ENCODE data around the gene ATP6V1G1.

GRCh38 chr9:114594136-114594535 is 6.6 kb downstream of the ATP6V1G1 start:
- TF ChIP-seq CTCF (IDR thresholded peaks at IDR 0.05; ENCODE audit: insufficient read depth, low read length, poor library complexity, severe bottlenecking) (no peak), EZH2phosphoT487 (conservative IDR thresholded peaks at IDR 0.05; ENCODE audit: low read length) (no peak)
